ENCODE measurements around the gene ARMC5.
"Not testable (repeated sequence)": the region's sequence is repeated elsewhere in the genome, so short reads cannot be mapped to it uniquely, and the experiment has no call there.

GRCh38 chr16:31503555-31503954 is 44.3 kb downstream of the ARMC5 start:
- TF ChIP-seq CTCF (conservative IDR thresholded peaks at IDR 0.05; ENCODE audit: low read depth, low read length); EZH2 (IDR thresholded peaks at IDR 0.05; ENCODE audit: borderline replicate concordance, low read depth, low read length, poor library complexity, severe bottlenecking): not testable (repeated sequence)

All from A673 (cell line).